Endodermal cell (in vitro differentiated cells): ENCODE data around the gene ZFR2. TPM values are rescaled to one million over a fixed set of nuclear protein-coding genes. Genes with fewer than 3 reads are reported as not detected.
A peak's percentile ranks its signal among the peaks of the same experiment; 100 is the strongest.

ENCODE experiments used
- DNase-seq: peaks from one replicate; pipeline ENCODE4 v3.0.0-alpha.2; 2017
- H3K27ac ChIP-seq: 2 replicates; pipeline ENCODE4 v1.5.1; 2013; ENCODE audit warnings: mild to moderate bottlenecking, low read depth, low read length, moderate library complexity
- H3K27me3 ChIP-seq: 2 replicates; pipeline ENCODE4 v1.6.1; 2013; ENCODE audit warnings: mild to moderate bottlenecking, low read length, moderate library complexity; ENCODE audit not compliant: insufficient read depth, control insufficient read depth, poor library complexity, severe bottlenecking
- H3K36me3 ChIP-seq: 2 replicates; pipeline ENCODE4 v1.7.0; 2013; ENCODE audit warnings: mild to moderate bottlenecking, low read length, moderate library complexity; ENCODE audit not compliant: control insufficient read depth, insufficient read depth
- H3K4me1 ChIP-seq: one replicate; pipeline ENCODE4 v1.7.0; 2013; ENCODE audit warnings: low read length; ENCODE audit not compliant: control insufficient read depth, insufficient read depth
- H3K4me3 ChIP-seq: 2 replicates; pipeline ENCODE4 v1.5.1; 2013; ENCODE audit warnings: mild to moderate bottlenecking, low read length, moderate library complexity
- H3K9ac ChIP-seq: 2 replicates; pipeline ENCODE4 v1.6.1; 2013; ENCODE audit warnings: mild to moderate bottlenecking, low read length, moderate library complexity; ENCODE audit not compliant: poor library complexity, severe bottlenecking; ENCODE audit errors: extremely low read depth
- H3K9me3 ChIP-seq: 2 replicates; pipeline ENCODE4 v1.6.1; 2013; ENCODE audit warnings: mild to moderate bottlenecking, low read length, moderate library complexity; ENCODE audit not compliant: control insufficient read depth
- H3K27ac Mint-ChIP-seq: 2 replicates; pipeline ENCODE4 v1.8.0; 2020; ENCODE audit warnings: mixed read lengths
- H3K27me3 Mint-ChIP-seq: 2 replicates; pipeline ENCODE4 v1.8.0; 2021; ENCODE audit warnings: mild to moderate bottlenecking, mixed read lengths; ENCODE audit not compliant: insufficient read depth
- H3K36me3 Mint-ChIP-seq: 2 replicates; pipeline ENCODE4 v1.8.0; 2020; ENCODE audit warnings: low read depth, mixed read lengths
- H3K4me1 Mint-ChIP-seq: 2 replicates; pipeline ENCODE4 v1.8.0; 2020; ENCODE audit warnings: mixed read lengths
- H3K4me3 Mint-ChIP-seq: 2 replicates; pipeline ENCODE4 v1.8.0; 2020; ENCODE audit warnings: mild to moderate bottlenecking, moderate library complexity, mixed read lengths
- H3K9me3 Mint-ChIP-seq: 2 replicates; pipeline ENCODE4 v1.8.0; 2020; ENCODE audit warnings: mild to moderate bottlenecking, mixed read lengths
- CTCF ChIP-seq: fragments of 200-600 bp; sonication (generic); conservative IDR thresholded peaks from 2 replicates; pipeline ENCODE4 v1.5.0; 2021; ENCODE audit warnings: antibody characterized with exemption, mild to moderate bottlenecking
- WGBS, 2 experiments: methylation state at CpG; one replicate each; pipeline versions ENCODE4 v1.1.5 to v1.1.7; 2013; ENCODE audit warnings: missing lambda C conversion rate in 2 of 2, mixed read lengths in 1 of 2; ENCODE audit not compliant: insufficient coverage in 1 of 2, insufficient read length in 1 of 2; 5-methylcytosine and 5-hydroxymethylcytosine counted together
- total RNA-seq, 2 donors: library from RNA; stranded (reverse); fragmentation: NEBNext Ultra II Directional in 1 of 2; extraction: Animal tissue kit (Norgen Biotek cat#: 25700) in 1 of 2; gene quantifications; 2 replicates in 1 of 2; 3 replicates in 1 of 2; pipeline ENCODE4 v1.2.1, GENCODE V29; 2021

ZFR2 gene
- total RNA-seq, 2 donors from 2014 or later, result 16.4 to 24.6 TPM

DNA sequence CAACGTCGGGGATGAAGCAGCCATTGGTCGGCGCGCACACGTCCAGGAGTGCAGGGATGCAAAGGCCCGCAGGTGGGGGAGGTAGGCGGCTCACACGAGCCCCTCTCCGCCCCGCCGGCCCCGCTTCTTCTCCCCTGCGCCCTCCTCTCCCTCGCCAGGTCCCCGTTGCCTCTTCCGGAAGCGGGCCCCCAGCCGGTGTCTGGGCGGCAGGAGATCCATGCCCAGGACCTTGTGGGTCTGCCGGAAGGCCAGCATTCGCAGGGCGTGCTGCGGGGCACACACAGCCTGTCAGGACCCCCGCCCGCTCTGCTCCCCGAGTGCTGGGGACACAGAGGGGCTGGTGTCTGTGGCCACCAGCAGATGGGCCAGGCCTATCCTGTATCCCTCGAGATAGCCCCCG lies 63.0 kb downstream of the ZFR2 start:
- H3K27me3 Mint-ChIP-seq, result peaks cover 22% of the 10 kb centered on the region
- Histone ChIP-seq H3K27ac (no peak overlapping the region), H3K4me1 (no peaks in the 10 kb centered on the region), H3K27me3 (peaks cover 18% of the 10 kb centered on the region), H3K9me3 (no peaks in the 10 kb centered on the region), H3K36me3 (no peaks in the 10 kb centered on the region), H3K9ac (no peak overlapping the region), H3K4me3 (no peak overlapping the region)
- peak; percentile 37 for DNase-seq
- WGBS, 2 experiments, result 91 to 94% methylated on average over 18 to 29 of the region's 29 CpGs
- H3K4me3 Mint-ChIP-seq, result no peak overlapping the region
- H3K36me3 Mint-ChIP-seq, result no peaks in the 10 kb centered on the region
- H3K27ac Mint-ChIP-seq, result no peak overlapping the region
- TF ChIP-seq CTCF, result no peak
- H3K4me1 Mint-ChIP-seq, result no peaks in the 10 kb centered on the region
- no peaks in the 10 kb centered on the region for H3K9me3 Mint-ChIP-seq

- no peak overlapping the region for H3K4me3 Mint-ChIP-seq
- no peak for DNase-seq
- Histone ChIP-seq H3K36me3 (no peaks in the 10 kb centered on the region), H3K27ac (no peak overlapping the region), H3K4me1 (no peaks in the 10 kb centered on the region), H3K27me3 (peaks cover 30% of the 10 kb centered on the region), H3K9me3 (no peaks in the 10 kb centered on the region), H3K4me3 (no peak overlapping the region), H3K9ac (no peak overlapping the region)
- TF ChIP-seq CTCF, result no peak
- no peak overlapping the region for H3K27ac Mint-ChIP-seq
- H3K36me3 Mint-ChIP-seq, result no peaks in the 10 kb centered on the region
- H3K4me1 Mint-ChIP-seq, result no peaks in the 10 kb centered on the region
- H3K27me3 Mint-ChIP-seq, result peaks cover 30% of the 10 kb centered on the region
- 91 to 92% methylated on average over 6 to 13 of the region's 13 CpGs for WGBS, 2 experiments
- H3K9me3 Mint-ChIP-seq, result no peaks in the 10 kb centered on the region
Measured at GRCh38 chr19:3804429-3804828, 64.4 kb downstream of the ZFR2 start.

DNA sequence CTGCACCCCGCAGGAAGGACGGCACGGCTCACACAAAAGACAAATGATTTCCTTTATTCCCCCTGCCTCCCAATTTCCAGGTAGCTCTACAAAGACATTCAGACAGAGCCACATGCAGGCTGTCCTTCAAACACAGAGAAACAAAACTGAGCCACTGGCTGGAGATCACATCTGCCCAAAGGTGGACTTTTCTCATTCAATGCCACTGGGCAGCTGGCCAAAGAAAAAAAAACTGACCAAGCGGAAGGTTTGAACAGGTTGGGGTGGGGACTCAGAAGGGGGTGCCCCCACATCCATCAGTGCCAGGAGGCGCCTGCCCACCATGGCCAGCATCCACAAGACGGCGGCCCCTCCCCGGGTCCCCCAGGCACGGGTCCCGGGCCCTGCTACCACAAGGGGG lies 64.9 kb downstream of the ZFR2 start:
- Histone ChIP-seq H3K9me3 (no peaks in the 10 kb centered on the region), H3K4me1 (no peaks in the 10 kb centered on the region), H3K9ac (no peak overlapping the region), H3K36me3 (no peaks in the 10 kb centered on the region), H3K27ac (no peak overlapping the region), H3K4me3 (no peak overlapping the region), H3K27me3 (peaks cover 33% of the 10 kb centered on the region)
- Mint-ChIP-seq H3K4me1 (no peaks in the 10 kb centered on the region), H3K27ac (no peak overlapping the region), H3K9me3 (no peaks in the 10 kb centered on the region), H3K27me3 (peaks cover 34% of the 10 kb centered on the region), H3K36me3 (no peaks in the 10 kb centered on the region), H3K4me3 (no peak overlapping the region)
- no peak for TF ChIP-seq CTCF
- no peak for DNase-seq
- WGBS, 2 experiments, result 93 to 100% methylated on average over 6 to 10 of the region's 10 CpGs
